Rectal smooth muscle tissue (tissue), 1 donor: ENCODE measurements around the gene DNAJC6.

ENCODE experiments used
- H3K27ac ChIP-seq: one replicate; pipeline ENCODE4 v1.7.0; 2013; ENCODE audit warnings: low read depth, low read length, inconsistent platforms
- H3K27me3 ChIP-seq: one replicate; pipeline ENCODE4 v1.7.0; 2013; ENCODE audit warnings: low read length; ENCODE audit not compliant: control insufficient read depth, insufficient read depth
- H3K36me3 ChIP-seq: one replicate; pipeline ENCODE4 v1.7.0; 2013; ENCODE audit warnings: low read length; ENCODE audit not compliant: control insufficient read depth, insufficient read depth
- H3K4me1 ChIP-seq: one replicate; pipeline ENCODE4 v1.7.0; 2013; ENCODE audit warnings: low read length; ENCODE audit not compliant: control insufficient read depth, insufficient read depth
- H3K4me3 ChIP-seq: one replicate; pipeline ENCODE4 v1.7.0; 2013; ENCODE audit warnings: low read length
- H3K9ac ChIP-seq: one replicate; pipeline ENCODE4 v1.7.0; 2013; ENCODE audit warnings: low read length

Gene DNAJC6

DNA sequence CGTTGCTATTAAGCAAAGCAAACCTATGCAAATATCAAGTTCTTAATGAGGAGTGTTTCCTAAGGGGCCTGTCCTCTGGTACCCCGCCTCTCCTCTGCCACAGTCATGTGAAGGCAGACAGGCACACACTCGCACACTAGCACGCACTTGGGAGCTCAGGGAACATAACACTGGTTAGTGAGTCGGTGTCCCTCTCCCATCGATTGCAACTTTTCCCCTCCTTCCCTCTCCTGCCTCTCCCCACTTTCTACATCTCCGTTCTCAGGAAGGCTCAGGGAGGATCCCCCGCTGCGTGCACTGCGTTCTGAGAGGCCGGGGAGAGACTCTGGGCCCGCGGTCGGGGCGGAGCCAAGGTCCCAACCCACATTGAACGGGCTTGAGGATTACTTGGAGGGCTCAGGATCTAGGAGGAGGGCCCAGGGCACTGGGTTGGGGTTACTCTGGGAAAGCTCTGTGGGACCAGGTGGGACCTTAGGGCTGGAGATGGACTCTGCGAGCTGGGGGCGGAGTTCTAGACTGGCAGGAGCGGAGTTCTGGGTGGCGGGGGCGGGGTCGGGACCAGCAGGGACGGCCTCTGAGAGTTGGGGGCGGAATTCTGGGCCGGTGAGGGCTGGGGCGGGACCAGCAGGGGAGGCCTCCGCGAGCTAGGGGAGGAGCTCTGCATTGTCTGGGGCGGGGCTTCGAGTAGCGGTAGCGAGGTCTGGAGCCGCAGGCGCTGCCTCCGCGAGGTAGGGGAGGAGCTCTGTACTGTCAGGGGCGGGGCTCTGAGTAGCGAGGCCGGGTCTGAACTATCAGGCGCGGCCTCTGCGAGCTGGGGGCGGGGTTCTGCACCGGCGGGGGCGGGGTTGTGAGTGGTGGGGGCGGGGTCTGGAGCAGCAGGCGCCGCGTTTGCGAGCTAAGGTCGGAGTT is 110.6 kb downstream of the DNAJC6 start:
- no peaks in the 10 kb centered on the region for H3K27me3 ChIP-seq
- peak overlapping the region; percentile 71 for H3K9ac ChIP-seq
- no peaks in the 10 kb centered on the region for H3K36me3 ChIP-seq
- peak overlapping the region; percentile 93 for H3K27ac ChIP-seq
- H3K4me1 ChIP-seq: no peaks in the 10 kb centered on the region
- H3K4me3 ChIP-seq: peak overlapping the region; percentile 93

DNA sequence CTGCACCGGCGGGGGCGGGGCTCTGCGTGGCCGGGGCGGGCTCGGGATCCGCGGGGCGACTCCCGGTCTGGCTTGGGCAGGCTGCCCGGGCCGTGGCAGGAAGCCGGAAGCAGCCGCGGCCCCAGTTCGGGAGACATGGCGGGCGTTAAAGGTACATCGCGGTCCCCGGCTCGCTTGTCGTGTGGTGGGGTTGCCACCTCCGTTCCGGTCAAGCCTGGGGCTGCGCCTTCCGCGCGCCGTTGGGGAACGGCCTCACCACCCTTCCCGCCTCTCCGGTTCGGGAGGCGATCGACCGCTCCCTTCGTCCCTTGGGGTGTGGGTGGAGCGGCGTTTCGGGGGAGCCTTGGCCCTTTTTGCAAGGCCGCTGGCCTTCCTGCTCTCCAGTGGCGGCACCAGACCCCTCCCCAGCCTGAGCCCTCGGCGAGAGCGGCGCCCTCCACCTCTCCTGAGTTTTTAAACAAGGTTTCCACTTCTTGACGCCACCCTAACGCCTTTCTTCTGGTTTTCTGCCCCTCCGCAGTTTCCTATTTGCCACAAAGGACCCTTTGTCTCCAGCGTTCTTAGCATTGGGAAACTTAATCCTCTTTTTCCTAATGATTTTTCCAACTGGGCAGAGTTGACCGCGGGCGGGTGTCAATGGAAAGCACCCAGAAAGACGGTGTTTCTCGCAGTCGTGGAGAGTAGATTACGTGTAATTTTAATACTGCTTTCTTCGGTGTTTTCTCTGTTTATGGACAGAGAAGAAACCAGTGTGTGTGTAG is 111.4 kb downstream of the DNAJC6 start, which contains the start of the genes LEPR and LEPROT:
LEPR (plus strand) TSS at position 79 of the 761 bp plus-strand sequence. CDS start 144,898 bp downstream, outside the sequence.
LEPROT (plus strand) TSS at position 79 of the 761 bp plus-strand sequence; CDS start at position 136, 57 bp downstream.
- Histone ChIP-seq H3K27ac (peak within 1 kb of the TSS; percentile 93), H3K9ac (peak within 1 kb of the TSS; percentile 85), H3K36me3 (peaks cover 2% of the 10 kb centered on the region), H3K4me1 (no peaks in the 10 kb centered on the region), H3K27me3 (no peaks in the 10 kb centered on the region), H3K4me3 (peak within 1 kb of the TSS; percentile 94)

DNA sequence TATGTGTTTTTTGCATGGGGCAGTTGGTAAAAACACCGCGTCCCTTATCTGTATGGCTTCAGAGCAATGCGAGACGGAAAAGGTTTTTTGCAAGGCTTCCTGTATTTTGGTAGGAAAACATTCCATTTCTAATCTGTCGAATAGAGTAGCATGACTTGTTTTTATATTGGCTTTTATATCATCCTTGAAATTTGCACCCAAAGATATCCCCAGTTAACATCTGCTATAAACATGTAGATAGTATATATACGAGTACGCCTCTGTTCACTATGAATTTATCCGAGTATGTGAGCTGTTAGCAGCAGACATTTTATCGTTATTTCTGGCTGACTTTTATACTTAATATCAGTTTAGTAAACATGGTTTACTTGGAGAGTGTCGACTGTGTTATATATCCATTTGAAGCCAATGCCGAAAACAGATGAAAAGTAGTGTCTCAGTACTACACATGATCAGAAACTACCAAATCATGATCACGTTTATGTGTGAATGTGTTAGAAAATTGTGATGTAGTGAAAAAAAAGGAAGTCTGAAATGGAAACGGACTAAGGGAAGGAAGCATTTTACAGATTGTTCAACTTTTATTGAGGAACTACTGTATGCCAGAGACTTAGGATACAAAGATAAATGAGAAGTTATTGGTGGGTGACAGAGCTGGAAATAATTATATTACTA is 112.1 kb downstream of the DNAJC6 start:
- Histone ChIP-seq H3K4me3 (peak overlapping the region; percentile 94), H3K36me3 (peaks cover 2% of the 10 kb centered on the region), H3K27ac (peak overlapping the region; percentile 93), H3K9ac (peak overlapping the region; percentile 85), H3K27me3 (no peaks in the 10 kb centered on the region), H3K4me1 (no peaks in the 10 kb centered on the region)

DNA sequence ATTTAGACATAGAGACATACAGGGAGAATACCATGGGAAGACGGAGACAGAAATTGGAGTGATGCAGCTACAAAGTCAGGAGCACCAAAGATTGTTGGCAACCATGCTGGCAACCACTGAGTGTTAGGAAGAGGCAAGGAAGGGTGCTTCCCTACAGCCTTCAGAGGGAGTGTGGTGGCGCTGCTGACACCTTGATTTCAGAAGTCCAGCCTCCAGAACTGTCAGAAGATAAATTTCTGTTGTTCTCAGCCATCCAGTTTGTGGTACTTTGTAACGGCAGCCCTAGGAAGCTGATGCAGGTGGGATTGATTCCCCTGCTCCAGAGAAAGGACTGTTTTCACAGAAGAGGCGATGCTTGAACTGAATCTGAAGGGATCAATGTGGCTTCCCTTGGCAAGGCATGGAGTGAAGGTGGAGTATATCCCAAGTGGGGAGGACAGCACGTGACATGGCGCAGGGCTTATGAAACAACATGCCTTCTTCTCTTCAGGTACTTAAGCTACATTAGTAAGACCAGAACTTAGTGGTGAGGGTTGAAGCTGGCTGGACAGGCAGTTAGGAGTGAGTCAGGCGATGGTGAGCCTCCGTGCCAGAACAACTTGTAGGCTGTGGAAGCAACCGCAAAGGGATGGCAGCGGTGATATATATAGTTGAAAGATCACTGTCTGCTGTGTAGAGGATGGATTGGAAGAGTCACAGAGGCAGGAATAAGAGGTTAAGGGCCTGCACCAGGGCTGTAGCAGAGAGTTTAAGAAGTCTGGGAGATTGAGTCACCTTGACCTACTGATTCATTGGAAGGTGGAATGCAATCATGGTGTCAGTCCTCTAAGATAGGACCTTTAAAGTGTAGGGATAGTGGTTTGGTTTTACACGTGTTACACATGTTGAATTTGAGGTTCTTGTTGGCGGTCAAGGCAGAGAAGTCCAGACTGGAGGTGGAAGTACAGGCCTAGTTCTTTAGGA is 113.2 kb downstream of the DNAJC6 start:
- H3K4me1 ChIP-seq: no peaks in the 10 kb centered on the region
- H3K9ac ChIP-seq: no peak overlapping the region
- no peak overlapping the region for H3K27ac ChIP-seq
- peak overlapping the region; percentile 94 for H3K4me3 ChIP-seq
- peaks cover 2% of the 10 kb centered on the region for H3K36me3 ChIP-seq
- H3K27me3 ChIP-seq: no peaks in the 10 kb centered on the region

DNA sequence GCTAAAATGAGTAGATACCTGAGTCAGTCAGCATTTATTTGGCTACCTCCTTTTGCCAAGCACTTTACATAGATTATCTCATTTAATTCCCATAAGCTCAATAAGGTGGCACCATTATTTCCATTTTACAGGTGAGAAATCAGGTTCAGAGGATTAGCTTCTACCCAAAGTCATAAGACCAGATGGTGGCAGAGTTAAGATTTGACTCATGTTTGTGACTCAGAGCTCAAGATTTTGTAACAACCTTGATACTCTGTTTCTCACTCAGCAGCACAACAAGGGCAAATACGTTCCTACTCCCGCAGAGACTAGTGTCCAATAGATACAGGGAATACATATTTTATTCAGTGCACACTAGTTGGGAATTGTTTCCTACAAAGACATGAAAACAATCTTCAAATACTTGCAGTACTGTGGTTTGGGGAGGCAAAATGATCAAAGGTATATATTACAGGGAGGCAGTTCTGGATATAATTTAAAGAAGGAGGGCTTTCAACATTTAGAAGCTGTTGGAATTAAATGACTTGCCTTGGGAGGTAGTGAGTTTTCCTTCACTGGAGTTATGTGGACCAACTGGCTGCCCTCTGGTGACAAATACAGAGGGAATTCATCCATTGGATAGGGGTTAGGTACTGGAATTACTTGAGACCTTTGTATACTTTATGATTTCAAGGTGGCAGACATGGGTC is 114.7 kb downstream of the DNAJC6 start:
- peaks cover 2% of the 10 kb centered on the region for H3K36me3 ChIP-seq
- H3K27ac ChIP-seq: no peak overlapping the region
- no peaks in the 10 kb centered on the region for H3K4me1 ChIP-seq
- H3K27me3 ChIP-seq: no peaks in the 10 kb centered on the region
- H3K9ac ChIP-seq: no peak overlapping the region
- no peak overlapping the region for H3K4me3 ChIP-seq

DNA sequence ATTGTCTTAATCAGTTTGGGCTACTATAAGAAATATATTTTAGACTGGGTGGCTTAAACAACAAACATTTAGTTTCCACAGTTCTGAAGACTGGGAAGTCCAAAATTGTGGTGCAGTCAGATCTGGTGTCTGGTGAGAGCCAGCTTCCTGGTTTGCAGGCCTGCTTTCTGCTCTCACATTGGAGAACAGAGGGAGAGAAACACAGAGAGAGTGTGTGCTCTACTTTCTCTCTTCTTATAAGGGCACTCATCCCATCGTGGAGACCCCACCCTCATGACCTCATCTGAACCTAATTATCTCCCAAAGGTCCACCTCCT is 115.2 kb downstream of the DNAJC6 start:
- no peaks in the 10 kb centered on the region for H3K4me1 ChIP-seq
- no peak overlapping the region for H3K27ac ChIP-seq
- no peaks in the 10 kb centered on the region for H3K27me3 ChIP-seq
- peaks cover 2% of the 10 kb centered on the region for H3K36me3 ChIP-seq
- H3K4me3 ChIP-seq: no peak overlapping the region
- H3K9ac ChIP-seq: no peak overlapping the region

DNA sequence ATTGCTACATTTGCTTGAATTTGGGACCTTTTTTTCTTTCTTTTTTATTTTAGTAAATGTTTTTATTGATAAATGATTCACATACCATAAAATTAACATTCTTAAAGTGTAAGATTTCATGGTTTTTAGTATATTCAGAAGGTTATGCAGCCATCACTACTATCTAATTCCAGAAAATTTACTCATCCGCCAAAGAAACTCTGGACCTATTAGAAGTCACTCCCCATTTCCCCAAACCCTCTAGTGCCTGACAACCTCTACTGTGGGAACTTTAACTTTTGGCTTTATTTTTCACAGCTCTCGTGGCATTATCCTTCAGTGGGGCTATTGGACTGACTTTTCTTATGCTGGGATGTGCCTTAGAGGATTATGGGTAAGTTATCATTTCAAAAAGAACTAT is 115.7 kb downstream of the DNAJC6 start:
- Histone ChIP-seq H3K27ac (no peak overlapping the region), H3K36me3 (peaks cover 2% of the 10 kb centered on the region), H3K9ac (no peak overlapping the region), H3K4me1 (no peaks in the 10 kb centered on the region), H3K4me3 (no peak overlapping the region), H3K27me3 (no peaks in the 10 kb centered on the region)

DNA sequence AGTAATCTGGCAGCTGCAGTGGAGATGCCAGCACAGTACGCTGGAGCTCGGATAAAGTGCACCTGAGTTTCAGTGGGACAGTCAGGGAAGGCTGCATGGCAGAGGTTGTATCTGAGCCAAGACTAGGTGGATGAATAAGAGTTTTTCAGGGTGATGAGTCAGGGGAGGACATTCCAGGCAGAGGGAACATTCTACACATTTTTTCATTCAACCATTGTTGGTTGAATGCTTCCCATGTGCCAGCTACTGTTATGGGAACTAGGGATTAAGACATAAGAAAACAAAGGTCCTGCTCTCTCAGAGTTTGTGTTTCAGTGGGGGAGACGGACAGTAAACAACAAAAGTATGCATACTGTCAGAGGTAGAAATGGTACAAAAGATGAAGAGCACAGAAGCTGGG is 116.4 kb downstream of the DNAJC6 start:
- no peak overlapping the region for H3K9ac ChIP-seq
- H3K4me1 ChIP-seq: no peaks in the 10 kb centered on the region
- H3K4me3 ChIP-seq: no peak overlapping the region
- no peak overlapping the region for H3K27ac ChIP-seq
- H3K36me3 ChIP-seq: peaks cover 5% of the 10 kb centered on the region
- no peaks in the 10 kb centered on the region for H3K27me3 ChIP-seq

DNA sequence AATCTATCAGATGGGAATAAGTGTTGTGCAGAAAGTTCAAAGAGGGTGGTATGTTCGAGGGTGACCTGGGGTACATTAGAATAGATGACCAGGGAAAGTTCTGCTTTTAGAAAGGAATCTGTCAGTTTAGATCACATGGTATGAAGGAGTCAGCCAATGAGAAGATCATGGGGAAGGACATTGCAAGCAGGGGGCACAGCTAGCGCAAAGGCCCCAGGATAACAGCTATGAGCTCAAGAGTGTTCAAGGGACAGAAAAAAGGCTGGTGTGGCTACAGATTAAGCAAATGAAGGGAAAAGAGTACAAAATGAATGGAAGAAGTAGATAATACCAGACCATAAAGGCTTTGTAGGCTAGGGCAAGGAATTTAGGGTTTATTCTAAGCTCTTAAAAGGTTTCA is 119.7 kb downstream of the DNAJC6 start:
- H3K27ac ChIP-seq: no peak overlapping the region
- no peak overlapping the region for H3K9ac ChIP-seq
- H3K4me3 ChIP-seq: no peak overlapping the region
- H3K36me3 ChIP-seq: peaks cover 8% of the 10 kb centered on the region
- no peaks in the 10 kb centered on the region for H3K4me1 ChIP-seq
- H3K27me3 ChIP-seq: no peaks in the 10 kb centered on the region

DNA sequence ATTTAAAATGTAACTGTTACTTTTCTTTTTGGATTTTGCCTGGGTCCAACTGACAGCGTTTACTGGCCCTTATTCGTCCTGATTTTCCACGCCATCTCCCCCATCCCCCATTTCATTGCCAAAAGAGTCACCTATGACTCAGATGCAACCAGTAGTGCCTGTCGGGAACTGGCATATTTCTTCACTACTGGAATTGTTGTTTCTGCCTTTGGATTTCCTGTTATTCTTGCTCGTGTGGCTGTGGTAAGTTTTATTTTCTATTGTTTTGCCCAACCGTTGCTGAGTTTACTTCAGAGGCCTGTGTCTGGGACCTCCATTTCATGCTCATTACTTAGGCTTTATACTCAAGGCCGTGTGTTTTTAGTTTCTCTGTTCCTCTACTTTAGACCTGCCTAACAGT is 120.5 kb downstream of the DNAJC6 start:
- Histone ChIP-seq H3K4me3 (no peak overlapping the region), H3K4me1 (no peaks in the 10 kb centered on the region), H3K9ac (no peak overlapping the region), H3K27ac (no peak overlapping the region), H3K36me3 (peaks cover 8% of the 10 kb centered on the region), H3K27me3 (no peaks in the 10 kb centered on the region)

DNA sequence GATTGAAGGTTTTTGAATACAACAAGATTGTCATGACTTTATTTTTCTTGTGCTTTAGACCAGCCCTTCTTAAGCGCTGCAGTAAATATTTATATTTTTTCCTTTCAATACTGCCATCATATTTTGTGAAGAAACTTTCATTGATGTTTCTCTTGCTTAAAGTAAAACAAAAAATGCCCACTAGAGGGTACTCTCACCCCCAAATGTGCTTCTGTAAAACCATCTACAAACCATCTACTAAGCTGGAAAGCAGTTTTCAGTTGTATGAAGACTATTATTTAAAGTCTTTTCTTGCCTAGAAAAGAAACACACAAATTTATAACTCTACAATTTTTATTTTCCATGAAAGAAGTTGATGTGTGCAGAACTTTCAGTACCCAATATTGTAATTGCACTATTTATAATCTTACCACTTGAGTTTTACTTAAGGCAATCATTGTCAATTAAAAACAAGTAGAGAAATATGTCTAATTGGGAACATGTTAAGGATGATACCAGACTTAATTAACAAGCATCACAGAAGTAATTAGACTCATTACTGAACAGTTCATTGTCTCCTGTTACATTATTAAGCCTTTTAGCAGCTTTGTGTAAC is 121.9 kb downstream of the DNAJC6 start:
- Histone ChIP-seq H3K4me1 (no peaks in the 10 kb centered on the region), H3K9ac (no peak overlapping the region), H3K27me3 (no peaks in the 10 kb centered on the region), H3K4me3 (no peak overlapping the region), H3K27ac (no peak overlapping the region), H3K36me3 (peaks cover 5% of the 10 kb centered on the region)
